IMR-90 (cell line): ENCODE measurements around the gene TMEM161A. TPM values are rescaled to one million over a fixed set of nuclear protein-coding genes. Genes with fewer than 3 reads are reported as not detected.

Source experiments
- polyA plus RNA-seq, 3 experiments: library from polyadenylated mRNA; depleted of rRNA; stranded (reverse); fragments of >200 nt; gene quantifications; 2 replicates each; pipeline ENCODE4 v1.2.3, GENCODE V29; 2012; ENCODE audit warnings: low replicate concordance in 1 of 3
- total RNA-seq: library from RNA; depleted of rRNA; stranded (reverse); fragments of >200 nt; gene quantifications from 2 replicates; pipeline ENCODE4 v1.2.3, GENCODE V29; 2012; rRNA removed

The TMEM161A gene
- total and polyA plus RNA-seq, 2 of the 4 experiments (the other 2 are of a cell fraction), result 11.1 to 34.8 TPM

Other genes with a start within 250 kb of the TMEM161A start
- 0.56 and 0.90 TPM in 2 replicates for gene CERS1, start 242.3 kb downstream of the TMEM161A start, total RNA-seq
- 4.1 and 4.3 TPM in 2 replicates for gene CERS1, start 242.3 kb downstream of the TMEM161A start, polyA plus RNA-seq (2012; rRNA removed)
- 310 and 347 TPM in 2 replicates for gene COPE, start 219.1 kb downstream of the TMEM161A start, total RNA-seq
- gene COPE, start 219.1 kb downstream of the TMEM161A start, polyA plus RNA-seq (2012; rRNA removed), result 461 and 500 TPM in 2 replicates
- 50.9 and 55.8 TPM in 2 replicates for gene DDX49, start 218.8 kb downstream of the TMEM161A start, total RNA-seq
- gene DDX49, start 218.8 kb downstream of the TMEM161A start, polyA plus RNA-seq (2012; rRNA removed), result 52.1 and 61.9 TPM in 2 replicates
- 50.8 and 53.4 TPM in 2 replicates for gene HOMER3, start 197.3 kb downstream of the TMEM161A start, total RNA-seq
- gene HOMER3, start 197.3 kb downstream of the TMEM161A start, polyA plus RNA-seq (2012; rRNA removed), result 77.0 and 84.5 TPM in 2 replicates
- gene SUGP2, start 105.0 kb downstream of the TMEM161A start, total RNA-seq, result 23.3 and 25.8 TPM in 2 replicates
- gene SUGP2, start 105.0 kb downstream of the TMEM161A start, polyA plus RNA-seq (2012; rRNA removed), result 58.5 and 69.2 TPM in 2 replicates
- 46.7 and 52.7 TPM in 2 replicates for gene ARMC6, start 104.9 kb downstream of the TMEM161A start, total RNA-seq
- 41.5 and 44.7 TPM in 2 replicates for gene ARMC6, start 104.9 kb downstream of the TMEM161A start, polyA plus RNA-seq (2012; rRNA removed)
- 1.9 and 2.0 TPM in 2 replicates for gene SLC25A42, start 74.5 kb downstream of the TMEM161A start, total RNA-seq
- 8.6 and 9.9 TPM in 2 replicates for gene SLC25A42, start 74.5 kb downstream of the TMEM161A start, polyA plus RNA-seq (2012; rRNA removed)
- under 0.01 and 0.18 TPM in 2 replicates for gene MEF2B, start 31.8 kb upstream of the TMEM161A start, total RNA-seq
- gene MEF2B, start 31.8 kb upstream of the TMEM161A start, polyA plus RNA-seq (2012; rRNA removed), result 0.80 and 0.94 TPM in 2 replicates
- 14.7 and 16.7 TPM in 2 replicates for gene BORCS8, start 53.7 kb upstream of the TMEM161A start, total RNA-seq
- gene BORCS8, start 53.7 kb upstream of the TMEM161A start, polyA plus RNA-seq (2012; rRNA removed), result 33.9 and 40.3 TPM in 2 replicates
- gene RFXANK, start 53.8 kb upstream of the TMEM161A start, total RNA-seq, result 61.4 and 68.3 TPM in 2 replicates
- gene RFXANK, start 53.8 kb upstream of the TMEM161A start, polyA plus RNA-seq (2012; rRNA removed), result 97.8 and 109 TPM in 2 replicates
- 5.4 and 6.9 TPM in 2 replicates for gene NR2C2AP, start 64.9 kb upstream of the TMEM161A start, total RNA-seq
- 9.0 and 9.6 TPM in 2 replicates for gene NR2C2AP, start 64.9 kb upstream of the TMEM161A start, polyA plus RNA-seq (2012; rRNA removed)
- gene NCAN, start 73.5 kb upstream of the TMEM161A start, total RNA-seq, result not detected in 2 replicates
- gene NCAN, start 73.5 kb upstream of the TMEM161A start, polyA plus RNA-seq (2012; rRNA removed), result not detected in 2 replicates
- under 0.01 and 0.18 TPM in 2 replicates for gene TM6SF2, start 134.8 kb upstream of the TMEM161A start, total RNA-seq
- gene TM6SF2, start 134.8 kb upstream of the TMEM161A start, polyA plus RNA-seq (2012; rRNA removed), result 0.97 and 1.1 TPM in 2 replicates
- 35.8 and 38.3 TPM in 2 replicates for gene SUGP1, start 182.0 kb upstream of the TMEM161A start, total RNA-seq
- gene SUGP1, start 182.0 kb upstream of the TMEM161A start, polyA plus RNA-seq (2012; rRNA removed), result 33.2 and 38.6 TPM in 2 replicates
- gene MAU2, start 182.4 kb upstream of the TMEM161A start, total RNA-seq, result 21.7 and 24.6 TPM in 2 replicates
- 31.1 and 35.5 TPM in 2 replicates for gene MAU2, start 182.4 kb upstream of the TMEM161A start, polyA plus RNA-seq (2012; rRNA removed)